Memory B cell (primary cell): Measurements from ENCODE around the gene SFXN2.
"Not testable (repeated sequence)": the region's sequence is repeated elsewhere in the genome, so short reads cannot be mapped to it uniquely, and the experiment has no call there.

ENCODE experiments used
- ATAC-seq: fragments of 150-1000 bp; cut with Tn5 transposase; 2 replicates; pipeline ENCODE4 v1.10.0; 2021; ENCODE audit warnings: low read depth, mild to moderate bottlenecking, moderate library complexity
- DNase-seq, 2 donors: peaks; one replicate each; pipeline ENCODE4 v3.0.0; 2022; ENCODE audit warnings: low spot score in 2 of 2
- H3K27ac Mint-ChIP-seq: one replicate; pipeline ENCODE4 v1.8.0; 2022; ENCODE audit warnings: mild to moderate bottlenecking, moderate library complexity, mixed read lengths
- H3K27me3 Mint-ChIP-seq: one replicate; pipeline ENCODE4 v1.8.0; 2022; ENCODE audit warnings: mixed read lengths
- H3K36me3 Mint-ChIP-seq: one replicate; pipeline ENCODE4 v1.8.0; 2022; ENCODE audit warnings: mild to moderate bottlenecking, mixed read lengths
- H3K4me1 Mint-ChIP-seq: one replicate; pipeline ENCODE4 v1.8.0; 2022; ENCODE audit warnings: mixed read lengths
- H3K4me3 Mint-ChIP-seq: one replicate; pipeline ENCODE4 v1.8.0; 2022; ENCODE audit warnings: mild to moderate bottlenecking, moderate library complexity, mixed read lengths
- H3K9me3 Mint-ChIP-seq: one replicate; pipeline ENCODE4 v1.8.0; 2022; ENCODE audit warnings: mixed read lengths

The SFXN2 gene

GRCh38 chr10:102742313-102742712 is 27.9 kb downstream of the SFXN2 start:
- Mint-ChIP-seq H3K4me1 (peaks cover 22% of the 10 kb centered on the region), H3K4me3 (peak overlapping the region; percentile 33)
- not testable (repeated sequence) for DNase-seq, ATAC-seq, H3K27ac Mint-ChIP-seq, H3K9me3 Mint-ChIP-seq, H3K27me3 Mint-ChIP-seq, H3K36me3 Mint-ChIP-seq

- peak overlapping the region; percentile 92 for H3K27ac Mint-ChIP-seq
- peaks cover 22% of the 10 kb centered on the region for H3K4me1 Mint-ChIP-seq
- peak overlapping the region; percentile 96 for H3K4me3 Mint-ChIP-seq
- no peak for DNase-seq
- H3K27me3 Mint-ChIP-seq, result no peaks in the 10 kb centered on the region
- H3K36me3 Mint-ChIP-seq, result peaks cover 2% of the 10 kb centered on the region
- peaks cover 1% of the 10 kb centered on the region for H3K9me3 Mint-ChIP-seq
- ATAC-seq, result no peak
Observed at GRCh38 chr10:102743078-102743587, 28.7 kb downstream of the SFXN2 start.

DNA sequence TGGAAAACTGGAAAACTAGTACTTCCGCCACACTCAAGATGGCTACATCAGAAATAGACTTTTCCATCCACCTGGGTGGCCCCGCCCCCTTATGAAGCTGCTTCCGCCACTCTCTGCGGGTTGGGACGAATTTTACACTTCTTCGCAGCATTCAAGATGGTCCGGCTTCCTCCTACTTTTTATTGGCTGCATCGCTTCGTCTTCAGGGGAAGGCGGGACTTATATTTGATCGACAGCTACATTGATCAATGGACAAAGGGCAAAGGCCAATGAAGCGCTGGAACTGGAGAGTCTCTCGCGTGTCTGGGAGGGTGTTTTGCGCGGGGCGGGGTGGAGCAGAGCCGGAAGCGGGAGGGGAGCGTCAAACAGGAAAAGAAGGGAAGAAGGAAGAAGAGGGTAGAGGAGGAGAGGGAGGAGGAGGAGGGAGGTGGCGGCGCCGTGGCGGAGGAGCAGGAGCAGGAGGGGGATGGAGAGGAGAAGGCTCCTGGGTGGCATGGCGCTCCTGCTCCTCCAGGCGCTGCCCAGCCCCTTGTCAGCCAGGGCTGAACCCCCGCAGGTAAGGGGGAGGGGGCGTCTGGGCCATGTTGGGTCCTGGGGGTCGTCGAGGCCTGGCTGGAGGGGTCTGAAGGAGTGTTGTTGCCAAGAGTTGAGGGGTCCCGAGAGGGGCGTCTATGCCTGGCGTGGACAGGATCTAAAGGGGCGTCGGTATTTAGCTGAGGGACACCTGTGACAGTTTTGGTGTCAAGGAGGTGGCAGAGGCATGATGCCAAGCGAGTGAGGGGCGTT is 29.3 kb downstream of the SFXN2 start, which contains the start of gene WBP1L:
Gene WBP1L (plus strand): TSS at position 361 of the 786 bp plus-strand sequence. CDS start 106 bp downstream, at position 467.
- peaks cover 29% of the 10 kb centered on the region for H3K4me1 Mint-ChIP-seq
- ATAC-seq (peak; percentile 95), DNase-seq (peak; percentile 87 to 96)
- peaks cover 8% of the 10 kb centered on the region for H3K36me3 Mint-ChIP-seq
- peaks cover 1% of the 10 kb centered on the region for H3K9me3 Mint-ChIP-seq
- H3K27me3 Mint-ChIP-seq, result no peaks in the 10 kb centered on the region
- H3K4me3 Mint-ChIP-seq, result peak within 1 kb of the TSS; percentile 96
- peak within 1 kb of the TSS; percentile 92 for H3K27ac Mint-ChIP-seq

GRCh38 chr10:102744374-102745051 is 30.1 kb downstream of the SFXN2 start:
- Mint-ChIP-seq H3K27me3 (no peaks in the 10 kb centered on the region), H3K9me3 (peaks cover 1% of the 10 kb centered on the region), H3K4me3 (peak overlapping the region; percentile 96), H3K27ac (peak overlapping the region; percentile 92), H3K36me3 (peaks cover 9% of the 10 kb centered on the region), H3K4me1 (peaks cover 31% of the 10 kb centered on the region)
- no peak for ATAC-seq
- DNase-seq, result no peak

- no peaks in the 10 kb centered on the region for H3K27me3 Mint-ChIP-seq
- H3K4me3 Mint-ChIP-seq, result peak overlapping the region; percentile 96
- peaks cover 9% of the 10 kb centered on the region for H3K36me3 Mint-ChIP-seq
- ATAC-seq (no peak), DNase-seq (no peak)
- H3K27ac Mint-ChIP-seq, result peak overlapping the region; percentile 1
- peaks cover 1% of the 10 kb centered on the region for H3K9me3 Mint-ChIP-seq
- H3K4me1 Mint-ChIP-seq, result peaks cover 31% of the 10 kb centered on the region
Observed at GRCh38 chr10:102745157-102745556, 30.7 kb downstream of the SFXN2 start.

GRCh38 chr10:102752266-102752930 is 38.0 kb downstream of the SFXN2 start:
- Mint-ChIP-seq H3K27ac (peak overlapping the region; percentile 25), H3K36me3 (peaks cover 14% of the 10 kb centered on the region), H3K4me3 (no peak overlapping the region), H3K9me3 (no peaks in the 10 kb centered on the region), H3K27me3 (no peaks in the 10 kb centered on the region), H3K4me1 (peaks cover 29% of the 10 kb centered on the region)
- DNase-seq, result no peak
- no peak for ATAC-seq

GRCh38 chr10:102752934-102753664 is 38.7 kb downstream of the SFXN2 start:
- H3K27ac Mint-ChIP-seq, result peak overlapping the region; percentile 25
- no peaks in the 10 kb centered on the region for H3K27me3 Mint-ChIP-seq
- peaks cover 29% of the 10 kb centered on the region for H3K4me1 Mint-ChIP-seq
- no peak overlapping the region for H3K4me3 Mint-ChIP-seq
- H3K9me3 Mint-ChIP-seq, result no peaks in the 10 kb centered on the region
- H3K36me3 Mint-ChIP-seq, result peaks cover 14% of the 10 kb centered on the region
- peak; percentile 57 for ATAC-seq
- no peak for DNase-seq

- Mint-ChIP-seq H3K4me1 (peaks cover 29% of the 10 kb centered on the region), H3K36me3 (peaks cover 14% of the 10 kb centered on the region), H3K4me3 (no peak overlapping the region), H3K27ac (peak overlapping the region; percentile 35), H3K9me3 (no peaks in the 10 kb centered on the region), H3K27me3 (no peaks in the 10 kb centered on the region)
- ATAC-seq (no peak), DNase-seq (no peak)
Observed at GRCh38 chr10:102753718-102754117, 39.3 kb downstream of the SFXN2 start.

DNA sequence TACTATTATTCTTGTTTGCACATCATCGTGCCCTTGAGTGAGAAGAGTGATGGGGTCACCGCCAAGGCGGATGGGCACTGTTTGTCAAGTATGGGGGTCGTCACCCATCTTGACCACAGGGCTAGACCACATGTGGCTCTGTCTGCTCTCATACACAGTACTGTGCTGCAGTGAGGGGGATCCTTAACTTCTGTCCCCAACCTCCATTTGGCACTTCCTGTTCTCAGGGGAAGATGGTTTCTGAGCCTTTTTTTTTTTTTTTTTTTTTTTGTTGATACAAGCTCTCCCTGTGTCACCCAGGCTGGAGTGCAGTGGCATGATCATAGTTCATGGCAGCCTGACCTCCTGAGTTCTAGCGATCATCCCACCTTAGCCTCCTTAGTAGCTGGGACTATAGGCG is 42.9 kb downstream of the SFXN2 start:
- H3K4me1 Mint-ChIP-seq, result peaks cover 23% of the 10 kb centered on the region
- peaks cover 1% of the 10 kb centered on the region for H3K9me3 Mint-ChIP-seq
- ATAC-seq (no peak), DNase-seq (no peak)
- H3K36me3 Mint-ChIP-seq, result peaks cover 16% of the 10 kb centered on the region
- no peak overlapping the region for H3K4me3 Mint-ChIP-seq
- H3K27ac Mint-ChIP-seq, result no peak overlapping the region
- no peaks in the 10 kb centered on the region for H3K27me3 Mint-ChIP-seq

- no peak for ATAC-seq
- H3K4me3 Mint-ChIP-seq, result no peak overlapping the region
- H3K36me3 Mint-ChIP-seq, result peaks cover 21% of the 10 kb centered on the region
- H3K27ac Mint-ChIP-seq, result peak overlapping the region; percentile 45
- peaks cover 20% of the 10 kb centered on the region for H3K4me1 Mint-ChIP-seq
- no peak for DNase-seq
- H3K27me3 Mint-ChIP-seq, result no peaks in the 10 kb centered on the region
- peaks cover 1% of the 10 kb centered on the region for H3K9me3 Mint-ChIP-seq
Observed at GRCh38 chr10:102758240-102758932, 44.0 kb downstream of the SFXN2 start.

DNA sequence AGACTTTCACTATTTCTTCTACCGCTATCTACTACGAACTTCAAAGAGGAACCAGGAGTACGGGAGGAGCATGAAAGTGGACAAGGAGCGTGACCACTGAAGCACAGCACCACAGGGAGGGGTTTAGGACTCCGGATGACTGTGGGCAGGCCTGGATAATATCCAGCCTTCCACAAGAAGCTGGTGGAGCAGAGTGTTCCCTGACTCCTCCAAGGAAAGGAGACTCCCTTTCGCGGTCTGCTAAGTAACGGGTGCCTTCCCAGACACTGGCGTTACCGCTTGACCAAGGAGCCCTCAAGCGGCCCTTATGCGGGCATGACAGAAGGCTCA is 44.5 kb downstream of the SFXN2 start:
- peak overlapping the region; percentile 45 for H3K27ac Mint-ChIP-seq
- DNase-seq, H3K9me3 Mint-ChIP-seq, H3K27me3 Mint-ChIP-seq, H3K4me3 Mint-ChIP-seq, ATAC-seq: not testable (repeated sequence)
- peaks cover 20% of the 10 kb centered on the region for H3K4me1 Mint-ChIP-seq
- H3K36me3 Mint-ChIP-seq, result peaks cover 21% of the 10 kb centered on the region

- Mint-ChIP-seq H3K4me1 (peaks cover 20% of the 10 kb centered on the region), H3K9me3 (peaks cover 1% of the 10 kb centered on the region), H3K27ac (peak overlapping the region; percentile 62), H3K4me3 (no peak overlapping the region), H3K36me3 (peaks cover 27% of the 10 kb centered on the region), H3K27me3 (no peaks in the 10 kb centered on the region)
- DNase-seq (no peak), ATAC-seq (no peak)
Observed at GRCh38 chr10:102759497-102760210, 45.2 kb downstream of the SFXN2 start.
